HG03354 (cell line): ENCODE data around the gene SZT2.
"Not testable (repeated sequence)": the region's sequence is repeated elsewhere in the genome, so short reads cannot be mapped to it uniquely, and the experiment has no call there.

Source experiments
- ATAC-seq: cut with Tn5 transposase; IDR thresholded peaks from one replicate; pipeline ENCODE4 v1.9.1; 2021; ENCODE audit warnings: mild to moderate bottlenecking; ENCODE audit not compliant: unreplicated experiment, poor library complexity, severe bottlenecking

Gene SZT2

DNA sequence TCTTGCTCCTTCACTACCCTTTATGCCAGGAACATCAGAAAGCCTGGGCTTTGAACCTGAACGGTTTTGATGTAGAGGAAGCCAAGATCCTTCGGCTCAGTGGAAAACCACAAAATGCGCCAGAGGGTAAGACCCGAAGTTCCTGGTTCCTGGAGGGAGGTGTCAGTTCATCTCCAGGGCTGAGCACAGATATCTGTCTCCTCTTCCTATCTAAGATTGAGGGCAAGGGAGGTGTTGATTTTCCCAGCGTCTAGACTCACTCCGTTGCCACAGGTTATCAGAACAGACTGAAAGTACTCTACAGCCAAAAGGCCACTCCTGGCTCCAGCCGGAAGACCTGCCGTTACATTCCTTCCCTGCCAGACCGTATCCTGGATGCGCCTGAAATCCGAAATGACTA lies 30.0 kb upstream of the SZT2 start:
- no peak for ATAC-seq

- ATAC-seq: no peak
Measured at GRCh38 chr1:43360616-43361015, 29.1 kb upstream of the SZT2 start.

- no peak for ATAC-seq
Measured at GRCh38 chr1:43363283-43363934, 26.3 kb upstream of the SZT2 start.

DNA sequence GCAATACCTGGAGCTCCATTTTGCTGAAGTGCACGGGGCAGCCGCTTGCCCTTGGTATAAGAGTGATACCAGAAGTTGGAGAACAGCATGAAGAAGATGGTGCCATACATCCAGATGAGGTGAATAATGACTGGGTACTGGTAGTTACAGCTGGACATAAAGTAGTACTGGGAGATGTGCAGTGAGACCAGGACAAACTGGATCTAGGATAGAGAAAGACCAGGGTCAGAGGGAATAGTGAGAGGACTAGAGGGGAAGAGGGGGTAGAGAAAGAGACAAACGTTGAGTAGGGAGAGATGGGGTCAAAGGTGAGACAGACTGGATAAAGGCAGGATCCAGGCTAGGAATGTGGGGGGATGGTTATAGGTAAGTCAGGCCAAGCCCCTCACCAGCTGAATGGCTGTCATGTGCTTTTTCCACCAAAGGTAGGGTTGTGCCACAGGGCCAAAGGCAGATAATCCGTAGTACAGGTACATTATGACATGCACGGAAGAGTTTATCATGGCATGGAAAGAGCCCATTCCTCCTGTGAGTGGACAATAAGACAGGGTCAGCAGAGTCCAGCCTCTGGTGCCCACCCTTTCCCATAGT lies 25.7 kb upstream of the SZT2 start:
- no peak for ATAC-seq

DNA sequence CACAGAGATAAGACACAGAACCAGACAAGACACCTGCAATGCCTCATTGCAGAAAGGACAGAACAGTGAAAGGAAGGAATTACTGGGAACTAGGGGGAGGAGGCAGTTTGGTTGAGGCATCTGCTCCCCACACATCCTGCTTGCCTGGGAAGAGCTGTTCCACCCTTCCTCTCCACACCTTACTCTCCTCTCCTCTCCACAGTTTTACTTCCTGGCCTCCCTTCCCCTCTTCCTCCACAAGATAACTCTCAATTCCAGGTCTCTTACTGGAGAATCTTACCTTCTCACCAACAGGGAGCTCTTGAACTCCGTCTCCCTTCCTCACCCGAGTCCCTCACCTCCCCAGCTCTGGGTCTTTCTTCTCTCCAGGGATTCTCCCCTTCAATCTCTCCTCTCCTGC lies 24.0 kb upstream of the SZT2 start:
- ATAC-seq: no peak

- no peak for ATAC-seq
Measured at GRCh38 chr1:43366179-43366578, 23.5 kb upstream of the SZT2 start.

- ATAC-seq: no peak
Measured at GRCh38 chr1:43366601-43367025, 23.1 kb upstream of the SZT2 start.

- peak; percentile 47 for ATAC-seq
Measured at GRCh38 chr1:43367026-43367903, 22.4 kb upstream of the SZT2 start.

GRCh38 chr1:43367904-43368645 lies 21.6 kb upstream of the SZT2 start, which contains the start of gene ELOVL1:
Gene ELOVL1 (minus strand): TSS chr1:43368011. CDS start chr1:43365609, 2,402 bp downstream.
- ATAC-seq: peak; percentile 82

- ATAC-seq: no peak
Measured at GRCh38 chr1:43368646-43369020, 21.1 kb upstream of the SZT2 start.

GRCh38 chr1:43369779-43370178 lies 19.9 kb upstream of the SZT2 start:
- ATAC-seq: not testable (repeated sequence)

GRCh38 chr1:43370564-43370963 lies 19.1 kb upstream of the SZT2 start:
- ATAC-seq: no peak

DNA sequence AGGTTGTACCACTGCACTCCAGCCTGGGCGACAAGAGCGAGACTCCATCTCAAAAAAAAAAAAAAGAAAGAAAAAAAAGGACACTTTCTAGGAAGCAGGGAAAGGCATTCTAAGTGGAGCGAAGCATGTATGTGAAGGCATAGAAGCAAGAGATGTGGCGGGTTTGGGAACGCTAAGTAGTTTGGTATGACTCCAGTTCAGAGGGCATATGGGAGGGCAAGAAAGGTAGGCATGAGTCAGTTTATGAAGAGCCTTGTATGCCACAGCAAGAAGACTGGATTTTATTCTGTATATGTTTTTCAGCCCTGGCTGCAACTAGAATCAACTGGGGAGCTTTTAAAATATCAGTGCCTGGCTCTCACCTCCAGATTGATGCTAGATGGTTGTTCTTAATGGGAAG lies 17.5 kb upstream of the SZT2 start:
- no peak for ATAC-seq

DNA sequence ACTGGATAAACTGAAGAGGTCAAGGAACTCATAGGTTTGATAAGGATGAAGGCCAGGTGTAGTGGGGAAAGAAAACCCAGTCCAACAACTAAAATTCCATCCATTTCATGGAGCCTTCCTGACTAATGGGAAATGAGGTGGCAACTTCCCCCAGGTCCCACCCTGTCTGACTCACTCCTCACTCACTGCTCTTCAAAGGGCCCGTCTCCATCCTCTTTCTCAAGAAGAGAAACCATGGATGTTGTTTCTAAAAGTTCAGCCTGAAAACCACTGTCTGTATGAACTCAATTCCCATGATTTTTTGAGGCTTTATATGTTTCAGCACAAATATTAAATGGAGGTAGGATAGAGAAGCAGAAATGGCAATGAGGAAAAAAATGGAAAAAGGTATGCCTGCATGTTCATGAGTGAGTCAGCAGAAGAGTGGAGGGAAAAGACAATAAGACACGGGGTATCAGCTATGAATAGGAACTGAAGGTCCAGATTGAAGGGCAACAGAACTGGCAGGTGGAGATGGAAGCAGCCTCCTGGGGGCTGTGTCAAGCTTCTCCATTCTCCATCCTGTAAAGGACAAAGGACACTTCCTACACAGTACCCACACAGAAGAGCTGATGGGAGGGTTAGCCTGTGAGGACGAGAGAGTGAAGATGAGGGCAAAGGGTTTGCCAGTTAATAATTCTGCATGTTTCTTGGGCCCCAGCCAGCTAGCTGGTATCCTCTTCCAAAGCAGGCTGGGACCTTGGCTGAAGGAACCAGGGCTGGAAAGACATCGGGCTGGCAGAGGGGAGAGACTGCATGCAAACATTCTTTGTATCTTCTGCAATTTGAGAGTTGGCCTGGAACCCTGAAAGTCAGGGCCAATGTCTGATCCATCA lies 16.4 kb upstream of the SZT2 start:
- ATAC-seq: no peak

DNA sequence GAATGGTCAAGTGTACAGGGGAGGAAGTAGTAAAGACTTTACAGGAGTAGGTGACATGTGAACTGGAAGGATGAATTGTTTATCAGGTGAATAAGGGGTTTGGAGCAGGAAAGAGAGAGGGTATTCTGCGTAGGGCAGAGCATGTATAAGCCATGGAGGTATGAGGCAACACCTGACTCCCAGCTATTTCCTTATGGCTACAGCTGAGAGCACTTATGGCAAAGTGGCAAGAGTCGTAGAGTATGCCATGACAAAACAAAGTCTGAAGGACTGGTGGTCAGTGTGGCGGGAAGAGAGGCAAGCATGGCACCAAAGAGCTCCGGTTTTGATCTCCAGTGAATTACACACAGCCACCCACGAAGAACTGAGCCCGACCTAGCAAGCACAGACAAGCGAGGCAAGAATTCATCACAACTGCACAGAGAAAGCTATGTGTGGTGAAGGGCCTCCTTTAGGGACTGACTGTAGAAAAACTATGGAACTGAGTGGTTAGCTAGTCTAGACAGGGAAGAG lies 12.9 kb upstream of the SZT2 start:
- ATAC-seq: no peak

DNA sequence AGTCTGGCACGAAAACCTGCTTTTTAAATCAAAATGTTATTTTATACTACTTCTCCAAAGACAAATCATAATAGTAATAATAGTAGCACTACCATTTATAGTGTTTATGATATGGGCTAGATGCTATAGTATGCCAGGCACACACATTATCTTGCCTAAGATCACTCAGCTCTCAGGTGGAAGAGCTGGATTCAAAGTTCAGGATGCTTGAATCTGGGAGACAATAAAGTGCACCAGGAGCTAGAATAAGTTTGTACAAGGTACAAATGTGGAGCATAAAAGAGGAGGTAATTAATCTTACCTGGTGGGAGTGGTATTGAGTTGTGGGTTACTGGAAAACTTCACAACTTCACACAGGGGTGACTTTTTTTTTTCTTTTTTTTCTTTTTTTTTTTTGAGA lies 11.9 kb upstream of the SZT2 start:
- no peak for ATAC-seq

- ATAC-seq: no peak
Measured at GRCh38 chr1:43379476-43379875, 10.2 kb upstream of the SZT2 start.

DNA sequence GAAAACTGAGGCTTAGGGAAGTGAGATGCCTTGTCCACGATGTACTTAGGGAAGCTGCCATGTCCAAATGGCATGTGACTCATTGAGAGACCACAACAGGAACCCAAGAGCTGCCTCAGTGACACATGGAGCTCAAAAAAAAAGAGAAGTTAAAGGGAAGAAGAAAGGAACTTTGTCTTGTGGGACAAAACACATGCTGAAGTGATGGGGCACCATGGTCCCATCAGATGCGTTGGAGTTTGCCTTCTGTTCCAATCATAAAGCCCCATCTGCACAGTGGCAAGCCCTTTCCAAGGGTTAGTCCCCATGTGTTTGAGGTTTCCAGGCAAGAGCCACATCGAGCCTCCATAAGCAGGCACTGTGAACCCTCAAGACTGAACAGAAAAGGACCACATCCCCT lies 8.1 kb upstream of the SZT2 start:
- ATAC-seq: no peak
